OCI-LY3 (cell line): ENCODE results near the gene MTMR10.

ENCODE experiments used
- H2AFZ ChIP-seq: fragments of 200-600, 300-600 bp; shearing (Covaris generic); 2 replicates; pipeline ENCODE4 v1.6.0; 2014; ENCODE audit warnings: antibody characterized with exemption, low read depth, low read length
- H3K27ac ChIP-seq: fragments of 200-600, 300-600 bp; sonication (generic); 2 replicates; pipeline ENCODE4 v1.5.1; 2014; ENCODE audit warnings: mild to moderate bottlenecking, low read length, moderate library complexity, mixed read lengths
- H3K27me3 ChIP-seq: fragments of 200-600, 300-600 bp; sonication (generic); 2 replicates; pipeline ENCODE4 v1.6.1; 2014; ENCODE audit warnings: low read depth, low read length, mixed read lengths
- H3K36me3 ChIP-seq: fragments of 200-600, 300-600 bp; sonication (generic); replicated peaks from 2 replicates; pipeline ENCODE3; 2014; ENCODE audit warnings: low read depth, low read length, mixed read lengths
- H3K4me1 ChIP-seq: fragments of 300-600, 200-600 bp; sonication (generic); 2 replicates; pipeline ENCODE4 v1.6.1; 2014; ENCODE audit warnings: low read length, mixed read lengths
- H3K4me2 ChIP-seq: fragments of 200-600, 300-600 bp; sonication (generic); 2 replicates; pipeline ENCODE4 v1.6.1; 2014; ENCODE audit warnings: low read length, mixed read lengths
- H3K4me3 ChIP-seq: fragments of 300-600, 200-600 bp; sonication (generic); 2 replicates; pipeline ENCODE4 v1.5.1; 2014; ENCODE audit warnings: antibody characterized with exemption, mild to moderate bottlenecking, low read length, moderate library complexity
- H3K79me2 ChIP-seq: fragments of 300-600, 200-600 bp; shearing (Covaris generic); 2 replicates; pipeline ENCODE4 v1.6.1; 2014; ENCODE audit warnings: mild to moderate bottlenecking, low read length, mixed read lengths
- H3K9ac ChIP-seq: fragments of 300-600, 200-600 bp; shearing (Covaris generic); 2 replicates; pipeline ENCODE4 v1.6.0; 2014; ENCODE audit warnings: mild to moderate bottlenecking, low read length, moderate library complexity
- H3K9me3 ChIP-seq: fragments of 200-600, 300-600 bp; shearing (Covaris generic); 2 replicates; pipeline ENCODE4 v1.6.1; 2014; ENCODE audit warnings: low read length, mixed read lengths; ENCODE audit not compliant: insufficient read depth
- H4K20me1 ChIP-seq: fragments of 200-600, 300-600 bp; sonication (generic); 2 replicates; pipeline ENCODE4 v1.6.1; 2016; ENCODE audit warnings: low read length, mixed read lengths; ENCODE audit not compliant: insufficient read depth
- CTCF ChIP-seq: fragments of 200-600, 300-600 bp; sonication (generic); IDR thresholded peaks from 2 replicates; pipeline ENCODE4 v1.5.1; 2014; ENCODE audit warnings: antibody characterized with exemption, low read length, low read depth
- EZH2phosphoT487 ChIP-seq: fragments of 200-600 bp; shearing (Covaris generic); IDR thresholded peaks from 2 replicates; pipeline ENCODE4 v1.6.1; 2018; ENCODE audit warnings: antibody characterized with exemption, mixed run types, low read depth

Gene MTMR10

GRCh38 chr15:31036783-31037182, 45.4 kb upstream of the MTMR10 start:
- H3K9me3 ChIP-seq, result no peaks in the 10 kb centered on the region
- H3K79me2 ChIP-seq, result no peaks in the 10 kb centered on the region
- H3K36me3 ChIP-seq, result no peaks in the 10 kb centered on the region
- no peak overlapping the region for H3K4me2 ChIP-seq
- H3K9ac ChIP-seq, result no peak overlapping the region
- no peaks in the 10 kb centered on the region for H4K20me1 ChIP-seq
- H3K4me1 ChIP-seq, result no peaks in the 10 kb centered on the region
- TF ChIP-seq CTCF (no peak), EZH2phosphoT487 (no peak)
- H3K4me3 ChIP-seq, result no peak overlapping the region
- no peaks in the 10 kb centered on the region for H3K27me3 ChIP-seq
- no peak overlapping the region for H3K27ac ChIP-seq
- H2AFZ ChIP-seq, result no peak overlapping the region

- Histone ChIP-seq H3K27ac (no peak overlapping the region), H3K27me3 (no peaks in the 10 kb centered on the region), H3K4me1 (no peaks in the 10 kb centered on the region), H2AFZ (no peak overlapping the region), H3K79me2 (no peaks in the 10 kb centered on the region), H3K36me3 (no peaks in the 10 kb centered on the region), H3K4me2 (no peak overlapping the region), H3K9me3 (no peaks in the 10 kb centered on the region), H4K20me1 (no peaks in the 10 kb centered on the region), H3K9ac (no peak overlapping the region), H3K4me3 (no peak overlapping the region)
- TF ChIP-seq EZH2phosphoT487 (no peak), CTCF (no peak)
Observed at GRCh38 chr15:31035610-31036009, 44.2 kb upstream of the MTMR10 start.

- H3K36me3 ChIP-seq, result no peaks in the 10 kb centered on the region
- H3K27me3 ChIP-seq, result no peaks in the 10 kb centered on the region
- H3K79me2 ChIP-seq, result no peaks in the 10 kb centered on the region
- TF ChIP-seq CTCF, result peak; percentile 21; the same call in 1 of the 2 replicates
- no peak for TF ChIP-seq EZH2phosphoT487
- no peaks in the 10 kb centered on the region for H3K4me1 ChIP-seq
- H2AFZ ChIP-seq, result no peak overlapping the region
- H3K4me3 ChIP-seq, result no peak overlapping the region
- H3K27ac ChIP-seq, result no peak overlapping the region
- no peak overlapping the region for H3K9ac ChIP-seq
- no peaks in the 10 kb centered on the region for H3K9me3 ChIP-seq
- no peaks in the 10 kb centered on the region for H4K20me1 ChIP-seq
- no peak overlapping the region for H3K4me2 ChIP-seq
Observed at GRCh38 chr15:31034152-31034551, 42.7 kb upstream of the MTMR10 start.

- H3K4me1 ChIP-seq, result no peaks in the 10 kb centered on the region
- H3K27me3 ChIP-seq, result no peaks in the 10 kb centered on the region
- no peak overlapping the region for H2AFZ ChIP-seq
- H4K20me1 ChIP-seq, result no peaks in the 10 kb centered on the region
- no peaks in the 10 kb centered on the region for H3K36me3 ChIP-seq
- H3K79me2 ChIP-seq, result no peaks in the 10 kb centered on the region
- no peak overlapping the region for H3K4me3 ChIP-seq
- H3K27ac ChIP-seq, result no peak overlapping the region
- TF ChIP-seq CTCF (no peak), EZH2phosphoT487 (no peak)
- no peak overlapping the region for H3K9ac ChIP-seq
- H3K4me2 ChIP-seq, result no peak overlapping the region
- no peaks in the 10 kb centered on the region for H3K9me3 ChIP-seq
Observed at GRCh38 chr15:31032961-31033371, 41.5 kb upstream of the MTMR10 start.
